Urinary bladder (tissue), 4 donors: ENCODE data around the gene OR51Q1. TPM values are rescaled to one million over a fixed set of nuclear protein-coding genes. Genes with fewer than 3 reads are reported as not detected.

Experiments
- DNase-seq: peaks from one replicate; pipeline ENCODE4 v3.0.0-alpha.2; 2015; ENCODE audit errors: extremely low spot score
- H3K27ac ChIP-seq: one replicate; pipeline ENCODE4 v1.5.1; 2013; ENCODE audit warnings: low read depth, mild to moderate bottlenecking, moderate library complexity
- H3K36me3 ChIP-seq: one replicate; pipeline ENCODE4 v1.6.1; 2013; ENCODE audit warnings: mild to moderate bottlenecking, moderate library complexity; ENCODE audit not compliant: insufficient read depth
- H3K4me1 ChIP-seq: one replicate; pipeline ENCODE4 v1.6.1; 2013; ENCODE audit warnings: mild to moderate bottlenecking, moderate library complexity; ENCODE audit not compliant: insufficient read depth
- H3K4me3 ChIP-seq: one replicate; pipeline ENCODE4 v1.5.1; 2013; ENCODE audit warnings: low read depth, low read length
- WGBS: extraction: QIAGEN DNeasy Blood & Tissue Kit; methylation state at CpG from one replicate; pipeline ENCODE4 v1.1.7; 2013; 5-methylcytosine and 5-hydroxymethylcytosine counted together
- polyA plus RNA-seq: library from polyadenylated mRNA; stranded (reverse); fragments of 200-250 nt; gene quantifications from one replicate; pipeline ENCODE4 v1.2.3, GENCODE V29; 2013
- total RNA-seq: library from RNA; depleted of rRNA; stranded (reverse); fragments of >200 nt; gene quantifications from one replicate; pipeline ENCODE4 v1.2.3, GENCODE V29; 2014
- donor health status: healthy with polysubstance abuse.
- donor health status: healthy.

OR51Q1 gene, protein sequence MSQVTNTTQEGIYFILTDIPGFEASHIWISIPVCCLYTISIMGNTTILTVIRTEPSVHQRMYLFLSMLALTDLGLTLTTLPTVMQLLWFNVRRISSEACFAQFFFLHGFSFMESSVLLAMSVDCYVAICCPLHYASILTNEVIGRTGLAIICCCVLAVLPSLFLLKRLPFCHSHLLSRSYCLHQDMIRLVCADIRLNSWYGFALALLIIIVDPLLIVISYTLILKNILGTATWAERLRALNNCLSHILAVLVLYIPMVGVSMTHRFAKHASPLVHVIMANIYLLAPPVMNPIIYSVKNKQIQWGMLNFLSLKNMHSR
- not detected for total RNA-seq
- polyA plus RNA-seq, result not detected

GRCh38 chr11:5421811-5422210 lies at the start of gene OR51Q1:
Gene OR51Q1, plus strand, starts transcription at chr11:5422111. Its CDS starts 90 bp downstream, at chr11:5422201.
- no peak for DNase-seq
- no peaks in the 10 kb centered on the region for H3K36me3 ChIP-seq
- H3K27ac ChIP-seq, result no peak within 1 kb of the TSS
- 82% methylated on average over 1 of the region's 1 CpG for WGBS
- H3K4me3 ChIP-seq, result no peak within 1 kb of the TSS
- H3K4me1 ChIP-seq, result no peaks in the 10 kb centered on the region

DNA sequence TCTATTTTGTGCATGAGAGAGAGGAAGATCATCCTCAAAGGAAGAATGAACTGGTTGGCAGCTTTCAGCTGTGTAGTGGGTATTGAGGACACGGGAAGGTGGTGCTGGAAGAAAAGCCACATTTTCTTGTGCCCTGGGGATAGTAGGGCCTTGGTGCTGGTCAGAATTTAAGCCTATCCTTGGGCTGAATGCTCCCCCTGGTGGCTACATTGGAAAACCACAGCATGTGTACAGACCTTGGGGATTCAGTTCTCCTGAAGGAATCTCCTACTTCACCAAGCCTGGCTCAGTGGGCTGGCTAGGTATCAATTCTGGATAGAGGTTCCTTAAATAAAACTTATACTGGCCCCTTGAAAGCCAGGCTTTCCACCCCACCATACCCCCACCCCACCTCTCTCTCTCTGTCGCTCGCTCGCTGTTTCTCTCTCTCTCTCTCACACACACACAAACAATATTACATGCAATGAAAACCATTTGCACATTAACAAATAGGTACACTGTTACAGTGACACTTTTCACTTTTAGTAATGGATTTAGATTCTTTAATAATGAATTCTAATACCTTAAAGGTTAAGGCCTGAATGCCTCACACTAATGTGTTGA lies 41.1 kb upstream of the OR51Q1 start:
- 75% methylated on average over 4 of the region's 4 CpGs for WGBS
- Histone ChIP-seq H3K4me3 (no peak overlapping the region), H3K27ac (no peak overlapping the region), H3K4me1 (no peaks in the 10 kb centered on the region), H3K36me3 (no peaks in the 10 kb centered on the region)
- DNase-seq, result no peak

DNA sequence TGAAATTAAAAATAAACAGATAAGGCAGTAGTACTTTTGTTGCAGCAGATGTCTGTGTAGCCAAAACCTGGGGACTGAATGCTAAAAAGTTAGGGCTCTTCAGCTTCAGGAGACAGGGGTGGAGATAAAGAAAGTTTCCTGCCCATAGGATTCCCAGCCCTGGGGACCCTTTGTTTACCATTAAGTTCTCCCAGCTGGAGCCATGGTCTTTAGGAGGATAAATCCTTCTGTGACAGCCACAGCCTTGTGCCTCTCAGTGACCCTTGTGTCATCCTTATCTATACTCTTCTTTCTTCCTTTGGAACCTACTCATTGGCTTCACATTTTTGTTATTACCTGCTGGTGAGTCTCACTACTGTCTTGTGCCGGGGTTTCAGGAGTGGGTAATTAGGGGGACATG lies 38.3 kb upstream of the OR51Q1 start, which contains the start of gene OR51M1:
OR51M1 (plus strand) TSS at position 237 of the 400 bp plus-strand sequence. CDS start 5,587 bp downstream, outside the sequence.
- 42% methylated on average over 1 of the region's 1 CpG for WGBS
- no peak within 1 kb of the TSS for H3K27ac ChIP-seq
- H3K36me3 ChIP-seq, result no peaks in the 10 kb centered on the region
- no peak within 1 kb of the TSS for H3K4me3 ChIP-seq
- H3K4me1 ChIP-seq, result no peaks in the 10 kb centered on the region
- no peak for DNase-seq

- no peak overlapping the region for H3K27ac ChIP-seq
- WGBS, result 64% methylated on average over 2 of the region's 2 CpGs
- H3K4me3 ChIP-seq, result no peak overlapping the region
- H3K36me3 ChIP-seq, result no peaks in the 10 kb centered on the region
- no peak for DNase-seq
- no peaks in the 10 kb centered on the region for H3K4me1 ChIP-seq
Measured at GRCh38 chr11:5384335-5384734, 37.6 kb upstream of the OR51Q1 start.

- 78% methylated on average over 2 of the region's 2 CpGs for WGBS
- DNase-seq, result no peak
- no peak overlapping the region for H3K4me3 ChIP-seq
Measured at GRCh38 chr11:5390210-5390609, 31.7 kb upstream of the OR51Q1 start.

DNA sequence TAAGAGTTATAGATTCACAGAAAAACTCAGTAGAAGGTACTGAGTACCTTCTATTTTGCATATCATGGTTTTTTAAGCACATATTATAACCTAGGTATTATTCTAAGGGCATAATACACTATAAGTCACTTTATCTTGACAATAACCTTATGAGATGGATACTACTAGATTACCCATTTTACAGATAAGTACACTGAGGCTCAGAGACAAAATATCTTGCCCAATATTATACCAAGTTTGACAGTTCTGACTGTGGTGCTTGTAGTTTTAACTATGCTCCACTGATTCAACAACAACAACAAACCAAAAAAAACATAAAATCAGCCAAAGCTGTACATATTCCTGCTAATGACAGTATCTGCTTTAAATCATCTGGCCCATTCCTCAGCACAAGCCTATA lies 27.8 kb upstream of the OR51Q1 start:
- Histone ChIP-seq H3K36me3 (no peaks in the 10 kb centered on the region), H3K4me3 (no peak overlapping the region), H3K27ac (no peak overlapping the region), H3K4me1 (no peaks in the 10 kb centered on the region)
- DNase-seq, result no peak

More at GRCh38 chr11:5390210-5390609, 31.7 kb upstream of the OR51Q1 start:
- Histone ChIP-seq H3K36me3 (no peaks in the 10 kb centered on the region), H3K27ac (no peak overlapping the region), H3K4me1 (no peaks in the 10 kb centered on the region)

DNA sequence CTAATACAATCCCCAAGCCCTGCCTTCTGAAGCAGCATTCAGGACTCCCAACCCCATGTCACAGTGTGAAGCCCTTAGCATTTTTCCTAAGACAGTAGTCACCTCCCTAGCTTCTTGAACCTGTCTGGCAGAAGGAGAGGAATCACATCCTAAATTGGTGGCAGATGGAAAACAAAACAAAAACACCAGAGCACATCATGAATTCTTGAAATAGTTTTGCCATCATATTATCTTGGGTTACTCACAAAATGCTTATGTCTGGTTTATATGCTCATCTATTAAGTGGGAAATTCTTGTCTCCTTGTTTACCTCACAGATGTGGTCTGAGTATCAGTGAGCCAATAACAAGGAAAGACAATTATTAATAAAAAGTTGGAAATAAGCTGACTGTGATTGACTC lies 23.0 kb upstream of the OR51Q1 start:
- H3K4me3 ChIP-seq, result no peak overlapping the region
- no peaks in the 10 kb centered on the region for H3K36me3 ChIP-seq
- H3K27ac ChIP-seq, result no peak overlapping the region
- DNase-seq, result no peak
- H3K4me1 ChIP-seq, result no peaks in the 10 kb centered on the region

DNA sequence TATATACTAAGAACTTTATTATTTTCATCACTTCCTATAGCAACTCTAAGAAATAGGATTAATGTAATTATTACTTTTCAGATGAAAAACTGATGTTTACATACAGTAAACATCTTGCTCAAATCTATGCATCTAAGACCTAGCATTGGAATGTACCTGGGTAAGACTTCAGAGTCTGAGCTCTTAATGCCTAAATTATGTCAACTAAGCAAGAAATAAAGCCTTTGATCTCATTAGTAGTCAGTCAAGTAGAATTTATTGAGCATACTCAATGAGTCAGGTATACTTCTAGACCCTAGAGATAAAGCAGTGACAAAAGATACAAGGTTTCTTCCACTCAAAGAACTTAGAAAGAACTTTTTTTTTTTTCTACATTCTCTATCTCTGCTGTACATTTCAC lies 16.7 kb upstream of the OR51Q1 start:
- Histone ChIP-seq H3K4me3 (no peak overlapping the region), H3K4me1 (no peaks in the 10 kb centered on the region), H3K36me3 (no peaks in the 10 kb centered on the region), H3K27ac (no peak overlapping the region)
- no peak for DNase-seq

DNA sequence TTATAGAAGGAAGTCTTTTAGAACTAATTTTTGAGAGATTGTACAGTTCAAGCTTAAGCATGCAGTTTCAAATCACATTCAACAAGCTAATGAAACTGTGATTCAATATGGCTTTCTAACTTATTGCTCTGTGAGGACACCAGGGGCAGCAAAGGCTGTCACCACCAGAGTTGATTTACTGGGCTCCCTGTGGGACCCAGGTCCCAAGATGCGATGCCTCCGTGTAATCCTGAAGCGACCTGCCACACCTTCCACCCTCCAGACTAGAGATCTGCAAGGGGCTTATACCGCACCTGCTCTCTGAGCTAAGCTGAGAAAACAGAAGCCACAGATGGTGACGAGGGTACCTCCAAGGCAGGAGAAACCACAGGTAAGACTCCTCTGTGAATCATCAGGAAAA lies 918 bp upstream of the OR51Q1 start:
- no peaks in the 10 kb centered on the region for H3K4me1 ChIP-seq
- 62% methylated on average over 5 of the region's 5 CpGs for WGBS
- H3K27ac ChIP-seq, result no peak overlapping the region
- no peak for DNase-seq
- no peak overlapping the region for H3K4me3 ChIP-seq
- no peaks in the 10 kb centered on the region for H3K36me3 ChIP-seq

- WGBS, result 71% methylated on average over 3 of the region's 3 CpGs
- Histone ChIP-seq H3K27ac (no peak overlapping the region), H3K4me3 (no peak overlapping the region), H3K36me3 (no peaks in the 10 kb centered on the region), H3K4me1 (no peaks in the 10 kb centered on the region)
- no peak for DNase-seq
Measured at GRCh38 chr11:5423131-5423530, 1.2 kb downstream of the OR51Q1 start.

DNA sequence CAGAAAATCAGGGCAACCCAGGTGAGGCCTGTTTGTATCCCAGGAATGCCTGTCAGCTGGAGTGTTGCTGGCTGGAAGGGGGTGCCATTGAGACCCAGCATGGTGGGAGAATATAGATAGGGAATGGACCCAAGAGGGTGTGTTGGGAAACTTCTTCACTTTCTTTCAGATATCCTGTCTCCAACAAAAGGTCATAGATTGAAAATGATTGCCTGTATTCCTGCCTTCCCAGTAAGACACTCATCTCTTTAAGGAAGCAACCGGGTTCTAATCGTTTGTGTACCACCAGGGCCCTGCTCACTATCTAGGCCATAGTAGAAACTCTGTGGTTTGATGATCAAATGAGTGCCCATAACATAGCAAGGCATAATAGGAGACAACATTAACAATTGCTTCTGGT lies 19.5 kb downstream of the OR51Q1 start, which contains the start of gene OR51I1:
OR51I1 (minus strand) TSS at position 101 of the 400 bp plus-strand sequence; CDS start at position 101, 0 bp downstream.
- no peak within 1 kb of the TSS for H3K4me3 ChIP-seq
- 36% methylated on average over 2 of the region's 2 CpGs for WGBS
- DNase-seq, result no peak
- H3K4me1 ChIP-seq, result no peaks in the 10 kb centered on the region
- no peak within 1 kb of the TSS for H3K27ac ChIP-seq
- no peaks in the 10 kb centered on the region for H3K36me3 ChIP-seq

DNA sequence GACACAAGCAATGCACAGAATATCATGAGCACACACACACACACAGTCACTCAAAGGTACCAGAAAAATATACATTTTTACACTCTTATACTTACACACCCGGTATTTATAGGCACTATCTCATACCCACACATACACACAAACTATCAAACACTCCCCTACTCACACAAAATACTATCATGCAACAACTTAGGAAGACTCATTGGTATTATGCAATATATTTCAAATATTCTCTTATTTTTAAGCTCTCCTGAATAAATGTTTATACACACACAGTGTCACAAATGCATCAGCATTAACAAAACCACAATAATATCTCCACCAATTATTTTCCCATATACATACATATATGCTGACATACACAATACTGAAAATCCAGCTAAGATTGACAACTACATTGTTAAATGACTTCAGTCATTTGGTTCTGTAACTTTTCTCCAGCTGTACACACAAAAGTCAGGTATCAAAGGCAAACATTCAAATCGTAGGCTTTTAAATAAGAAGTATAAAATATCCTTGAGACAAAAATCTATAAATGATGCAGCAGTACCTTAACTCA lies 22.0 kb downstream of the OR51Q1 start:
- DNase-seq, result no peak
- no peak overlapping the region for H3K27ac ChIP-seq
- no peaks in the 10 kb centered on the region for H3K36me3 ChIP-seq
- H3K4me1 ChIP-seq, result no peaks in the 10 kb centered on the region
- H3K4me3 ChIP-seq, result no peak overlapping the region
- 71% methylated on average over 2 of the region's 2 CpGs for WGBS

- Histone ChIP-seq H3K27ac (no peak within 1 kb of the TSS), H3K4me3 (no peak within 1 kb of the TSS), H3K4me1 (no peaks in the 10 kb centered on the region), H3K36me3 (no peaks in the 10 kb centered on the region)
- no peak for DNase-seq
- WGBS, result 97% methylated on average over 2 of the region's 2 CpGs
Measured at GRCh38 chr11:5449023-5449422, 27.1 kb downstream of the OR51Q1 start, which contains the start of gene OR51I2. Gene OR51I2, plus strand, starts transcription at chr11:5449323. Its CDS starts 4,166 bp downstream, at chr11:5453489.

- Histone ChIP-seq H3K27ac (no peak overlapping the region), H3K4me3 (no peak overlapping the region), H3K4me1 (no peaks in the 10 kb centered on the region), H3K36me3 (no peaks in the 10 kb centered on the region)
- DNase-seq, result no peak
- WGBS, result 78% methylated on average over 4 of the region's 4 CpGs
Measured at GRCh38 chr11:5449432-5449831, 27.5 kb downstream of the OR51Q1 start.
